T1000 (cell line): ENCODE data around the gene ANO6.

Experiments used
- DNase-seq: peaks from one replicate; lab custom pipeline; 2025; ENCODE audit warnings: mixed read lengths; lab: John Stamatoyannopoulos, UW

The ANO6 gene

GRCh38 chr12:45458854-45459807 lies 243.2 kb downstream of the ANO6 start:
- DNase-seq, result no peak

- DNase-seq, result no peak
These were observed 246.6 kb downstream of the ANO6 start for GRCh38 chr12:45462506-45462905.

GRCh38 chr12:45464699-45465098 lies 248.8 kb downstream of the ANO6 start:
- DNase-seq, result no peak

DNA sequence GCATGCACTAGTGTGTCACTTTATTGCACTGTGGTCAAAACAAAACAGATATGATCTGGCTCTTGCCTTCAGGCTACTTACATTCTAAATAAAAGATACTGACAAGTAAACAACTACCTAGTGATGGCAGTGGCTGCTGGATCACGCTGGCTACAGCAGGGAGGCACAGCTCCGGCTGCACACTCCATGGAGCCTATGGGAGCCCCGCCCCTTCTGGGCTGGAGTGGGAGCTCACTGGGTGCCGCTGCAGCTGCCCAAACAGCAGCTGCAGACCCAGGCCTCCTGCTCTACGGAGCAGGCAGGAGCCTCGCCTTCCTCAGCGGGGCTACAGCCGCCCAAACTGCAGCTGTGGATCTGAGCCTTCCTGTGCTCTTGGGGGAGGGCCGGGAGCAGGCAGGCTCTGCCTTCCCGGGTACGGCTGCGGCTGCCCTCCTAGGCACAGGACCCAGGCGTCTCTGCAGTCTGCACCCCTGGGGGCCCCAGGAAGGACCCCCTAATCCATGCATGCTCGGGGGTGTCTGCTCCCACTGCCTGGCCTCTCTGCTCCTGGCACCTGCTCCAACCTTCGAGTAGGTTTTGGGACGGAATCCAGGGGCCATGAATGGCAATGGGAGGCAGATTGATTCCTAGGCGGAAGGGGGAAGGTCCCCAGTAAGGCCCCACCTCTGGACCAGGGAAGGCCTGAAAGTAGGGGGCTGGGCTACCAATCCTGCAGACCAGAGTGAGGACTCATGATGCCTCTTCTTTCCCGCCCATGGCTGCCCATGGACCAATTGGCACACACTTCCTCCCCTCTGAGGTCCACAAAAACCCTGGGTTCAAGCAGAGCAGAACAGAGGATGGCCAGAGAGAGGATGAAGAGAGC lies 253.1 kb downstream of the ANO6 start:
- DNase-seq, result no peak

DNA sequence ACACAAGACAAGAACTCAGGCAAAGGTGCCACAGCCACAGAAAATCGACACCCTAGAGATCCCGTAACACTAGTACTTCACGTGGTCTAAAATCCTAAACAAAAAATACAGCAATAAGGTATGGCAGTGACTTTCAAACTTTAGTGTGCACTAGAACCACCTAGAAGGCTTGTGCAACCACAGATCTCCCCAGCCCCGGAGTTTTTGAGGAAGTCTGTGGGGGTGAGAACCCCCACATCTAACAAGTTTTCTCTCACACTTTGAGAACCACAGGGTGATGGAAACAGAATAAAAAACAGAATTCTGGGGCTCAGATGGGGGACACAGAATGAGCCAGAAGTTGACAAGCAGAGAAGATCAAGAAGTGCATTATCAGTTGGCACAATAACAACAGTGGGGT lies 254.0 kb downstream of the ANO6 start:
- DNase-seq, result no peak

- DNase-seq, result no peak
These were observed 257.7 kb downstream of the ANO6 start for GRCh38 chr12:45473636-45474035.

DNA sequence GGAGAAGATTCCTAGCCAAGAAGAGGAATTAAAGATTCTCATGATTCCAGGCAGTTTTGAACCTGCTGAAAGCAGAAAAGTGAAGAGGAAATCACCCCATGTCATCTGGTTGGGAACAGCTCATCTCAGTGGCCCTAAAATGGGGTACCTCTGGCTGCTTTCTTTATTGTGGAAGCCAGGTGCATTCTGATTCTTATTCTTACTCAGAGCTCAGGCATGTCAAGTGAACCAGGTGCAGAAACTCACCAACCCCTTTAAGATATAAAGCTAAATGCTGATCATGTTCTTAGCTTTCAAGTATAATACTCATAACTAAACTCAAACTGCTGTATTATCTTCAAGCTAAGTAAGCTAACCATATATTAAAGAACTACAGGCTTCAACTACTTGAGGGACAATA lies 259.7 kb downstream of the ANO6 start:
- DNase-seq, result no peak

DNA sequence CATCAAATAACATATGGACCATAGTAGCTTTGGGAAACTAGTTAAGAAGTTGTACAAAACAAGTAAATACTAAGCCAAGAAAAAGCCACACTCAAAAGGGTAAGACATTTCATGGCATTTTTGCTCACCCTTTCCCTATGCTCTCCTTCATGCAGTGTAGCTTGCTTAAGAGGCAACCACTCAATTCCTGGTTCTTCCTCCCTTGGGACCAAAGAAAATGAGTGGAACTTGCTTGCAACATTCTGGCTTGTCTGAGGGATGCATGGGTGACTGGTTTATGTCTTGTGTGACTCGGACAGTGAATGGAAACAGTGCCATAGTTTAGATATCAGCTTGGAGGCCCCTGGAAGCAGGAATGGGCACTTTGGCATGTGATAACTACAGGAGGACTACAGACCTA lies 261.6 kb downstream of the ANO6 start:
- no peak for DNase-seq

DNA sequence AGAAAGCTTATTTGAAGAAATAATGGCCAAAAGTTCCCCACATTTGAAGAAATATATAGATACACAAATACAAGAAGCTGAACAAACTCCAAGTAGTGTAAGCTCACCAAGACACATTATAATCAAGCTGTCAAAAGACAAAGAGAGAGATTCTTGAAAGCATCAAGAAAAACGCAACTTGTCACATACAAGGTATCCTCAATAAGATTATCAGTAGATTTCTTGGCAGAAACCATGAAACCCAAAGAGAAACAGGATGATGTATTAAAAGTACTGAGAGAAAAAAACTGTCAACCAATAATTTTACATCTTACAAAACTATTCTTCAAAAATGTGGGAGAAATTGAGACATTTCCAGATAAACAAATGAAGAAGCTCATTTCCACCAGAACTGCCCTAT lies 263.0 kb downstream of the ANO6 start:
- no peak for DNase-seq

GRCh38 chr12:45481746-45482145 lies 265.9 kb downstream of the ANO6 start:
- no peak for DNase-seq

DNA sequence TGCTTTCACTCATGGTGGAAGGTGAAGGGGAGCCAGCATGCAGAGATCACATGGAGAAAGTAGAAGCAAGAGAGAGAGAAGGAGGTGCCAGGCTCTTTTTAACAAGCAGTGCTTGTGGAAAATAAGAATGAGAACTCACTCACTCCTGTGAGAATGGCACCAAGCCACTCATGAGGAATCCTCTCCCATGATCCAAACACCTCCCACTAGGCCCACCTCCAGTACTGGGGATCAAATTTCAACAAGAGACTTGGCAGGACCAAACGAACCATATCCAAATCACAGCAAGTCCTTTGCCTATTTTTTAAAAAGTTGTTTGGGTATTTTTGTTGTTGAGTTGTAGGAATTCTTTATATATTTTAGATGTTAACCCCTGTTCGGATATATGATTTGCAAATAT lies 267.7 kb downstream of the ANO6 start:
- DNase-seq, result no peak
